GM15510 (cell line): ENCODE results near the gene QKI.

ENCODE experiments used
- POLR2A ChIP-seq: IDR thresholded peaks from 3 replicates; pipeline ENCODE4 v1.6.1; 2011; ENCODE audit warnings: borderline replicate concordance; ENCODE audit not compliant: insufficient read length; ENCODE audit errors: extremely low read depth

The QKI gene

DNA sequence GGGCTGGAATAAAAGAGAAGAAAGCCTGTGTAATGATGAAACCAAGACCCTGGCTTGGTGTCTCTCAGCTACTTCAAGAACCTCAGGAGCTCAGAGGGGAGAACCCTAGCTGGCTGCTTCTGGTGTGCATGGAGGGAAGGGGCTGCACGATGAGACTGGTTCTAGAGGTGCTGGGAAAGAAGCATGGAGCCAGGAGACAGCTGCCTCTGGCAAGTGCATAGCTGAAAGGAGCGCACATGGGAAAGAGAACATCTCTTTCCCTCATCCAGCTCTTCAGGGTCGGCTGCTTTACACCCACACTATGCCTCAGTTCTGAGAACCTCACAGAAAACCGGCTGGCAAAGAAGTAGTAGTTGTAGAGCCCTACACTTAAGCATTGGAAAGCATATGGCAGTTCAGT is 139.5 kb downstream of the QKI start:
- TF ChIP-seq POLR2A: no peak

DNA sequence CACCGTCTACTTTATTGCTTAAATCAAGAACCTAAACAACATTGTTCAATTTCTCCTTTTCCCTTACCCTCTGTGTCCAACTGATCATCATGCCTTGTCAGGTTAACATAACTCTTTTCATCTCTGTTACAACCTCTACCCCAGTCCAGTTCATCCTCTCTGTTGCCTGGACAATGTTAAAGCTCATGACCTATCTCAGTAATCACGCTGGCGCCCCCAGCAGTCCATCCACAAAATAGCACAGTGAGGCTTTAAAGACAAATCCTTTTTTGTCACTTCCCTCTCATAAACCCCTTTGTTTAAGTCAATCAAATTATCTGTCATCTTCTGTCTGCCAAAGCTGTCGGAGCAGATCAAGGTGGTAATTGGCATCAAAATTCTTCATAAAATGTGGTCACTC is 140.1 kb downstream of the QKI start:
- no peak for TF ChIP-seq POLR2A

DNA sequence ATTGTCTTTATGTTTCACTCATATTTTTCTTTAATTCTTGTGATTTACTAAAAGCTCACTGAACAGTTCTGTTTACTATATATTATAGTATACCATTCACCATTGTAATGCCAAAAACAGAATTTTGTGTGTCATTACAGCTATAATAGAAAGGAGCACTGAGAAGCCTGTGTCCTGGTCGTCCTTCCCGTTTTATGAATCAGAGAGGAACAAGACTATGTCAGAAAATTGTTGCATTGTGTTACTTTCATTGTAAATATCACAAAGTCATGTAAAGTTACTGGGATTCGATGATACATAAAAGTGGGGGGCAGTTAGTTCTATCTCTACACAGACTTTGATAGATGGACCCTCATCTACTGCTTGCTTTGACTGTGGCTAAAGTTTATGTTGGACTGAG is 145.1 kb downstream of the QKI start:
- no peak for TF ChIP-seq POLR2A

DNA sequence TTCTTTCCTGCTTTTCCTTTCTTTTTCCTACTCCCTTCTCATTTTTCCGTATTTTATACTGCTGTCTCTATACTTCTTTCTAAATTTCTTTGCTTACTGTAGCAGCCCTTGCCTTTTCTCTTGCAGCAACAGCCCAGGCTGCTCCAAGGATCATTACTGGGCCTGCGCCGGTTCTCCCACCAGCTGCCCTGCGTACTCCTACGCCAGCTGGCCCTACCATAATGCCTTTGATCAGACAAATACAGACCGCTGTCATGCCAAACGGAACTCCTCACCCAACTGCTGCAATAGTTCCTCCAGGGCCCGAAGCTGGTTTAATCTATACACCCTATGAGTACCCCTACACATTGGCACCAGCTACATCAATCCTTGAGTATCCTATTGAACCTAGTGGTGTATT is 148.8 kb downstream of the QKI start:
- TF ChIP-seq POLR2A: no peak

DNA sequence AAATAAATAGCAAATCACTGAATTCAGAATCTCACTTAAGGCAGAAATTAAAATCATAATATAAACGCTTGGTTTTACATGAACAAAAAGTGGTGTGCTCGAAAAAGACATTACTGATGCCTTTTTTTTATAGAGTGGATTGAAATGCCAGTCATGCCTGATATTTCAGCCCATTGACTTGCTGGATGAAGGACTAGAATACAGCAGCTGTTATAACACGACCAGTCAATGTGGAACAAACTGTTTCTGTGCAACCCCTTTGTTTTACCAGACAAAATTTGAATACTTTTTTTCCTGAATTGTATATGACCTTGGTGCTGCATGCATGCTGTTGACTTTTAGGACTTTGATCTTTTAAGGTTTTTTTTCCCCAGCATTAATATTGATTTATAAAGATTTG is 150.0 kb downstream of the QKI start:
- TF ChIP-seq POLR2A: no peak

DNA sequence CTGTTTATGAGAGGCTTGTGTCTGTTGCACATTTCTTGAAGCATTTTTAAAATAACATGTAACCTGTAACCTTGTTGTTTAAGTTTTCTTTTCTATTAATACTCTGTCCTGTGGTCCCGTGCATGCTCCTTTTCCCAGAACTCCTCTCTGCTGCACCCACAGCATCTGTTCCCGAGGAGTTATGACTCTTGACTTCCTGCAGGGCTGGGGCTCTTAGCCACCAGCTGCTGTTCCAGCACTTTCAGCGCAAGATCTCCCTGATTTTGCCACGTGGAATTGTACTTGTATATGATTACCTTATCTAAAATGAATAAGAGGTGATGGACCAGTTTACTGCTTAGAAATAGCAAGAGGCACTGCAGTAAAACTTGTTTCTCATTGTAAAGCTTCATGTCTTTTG is 150.6 kb downstream of the QKI start:
- no peak for TF ChIP-seq POLR2A

DNA sequence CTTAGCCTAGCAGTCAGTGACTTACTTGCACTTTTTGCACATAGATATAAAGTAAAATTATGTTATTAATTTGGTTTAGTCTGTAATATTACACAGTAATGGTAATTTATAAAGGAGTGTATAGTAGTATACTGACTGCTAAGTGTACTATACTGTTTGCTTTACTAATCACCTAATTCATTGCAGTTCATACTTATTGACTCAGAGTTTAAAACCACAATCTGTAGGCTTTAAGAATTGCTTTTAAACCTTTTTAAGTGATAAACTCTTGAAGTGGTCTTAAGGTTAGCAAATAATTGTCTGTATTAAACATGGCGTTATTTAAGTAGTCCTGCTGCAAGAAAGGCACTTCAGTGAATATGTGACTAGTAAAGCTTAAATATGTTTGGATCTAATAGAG is 151.5 kb downstream of the QKI start:
- no peak for TF ChIP-seq POLR2A

DNA sequence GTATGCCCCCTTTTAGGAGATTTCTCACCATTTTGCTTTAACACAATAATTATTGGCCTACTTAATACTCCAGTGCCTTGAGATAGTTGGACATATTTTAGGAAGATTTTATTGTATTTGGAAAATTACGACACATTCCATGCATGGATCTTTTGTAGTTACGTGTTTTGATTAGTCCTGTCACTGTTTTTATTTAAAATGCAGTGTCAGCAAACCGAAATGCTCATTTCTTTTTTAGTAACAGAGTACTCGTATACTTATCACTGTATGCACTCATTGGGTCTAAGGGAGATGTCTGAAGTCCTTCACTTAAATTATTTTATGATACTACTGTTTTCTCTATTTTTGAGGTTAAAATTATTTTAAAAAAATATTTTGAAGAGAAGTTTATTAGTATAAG is 153.8 kb downstream of the QKI start:
- no peak for TF ChIP-seq POLR2A

DNA sequence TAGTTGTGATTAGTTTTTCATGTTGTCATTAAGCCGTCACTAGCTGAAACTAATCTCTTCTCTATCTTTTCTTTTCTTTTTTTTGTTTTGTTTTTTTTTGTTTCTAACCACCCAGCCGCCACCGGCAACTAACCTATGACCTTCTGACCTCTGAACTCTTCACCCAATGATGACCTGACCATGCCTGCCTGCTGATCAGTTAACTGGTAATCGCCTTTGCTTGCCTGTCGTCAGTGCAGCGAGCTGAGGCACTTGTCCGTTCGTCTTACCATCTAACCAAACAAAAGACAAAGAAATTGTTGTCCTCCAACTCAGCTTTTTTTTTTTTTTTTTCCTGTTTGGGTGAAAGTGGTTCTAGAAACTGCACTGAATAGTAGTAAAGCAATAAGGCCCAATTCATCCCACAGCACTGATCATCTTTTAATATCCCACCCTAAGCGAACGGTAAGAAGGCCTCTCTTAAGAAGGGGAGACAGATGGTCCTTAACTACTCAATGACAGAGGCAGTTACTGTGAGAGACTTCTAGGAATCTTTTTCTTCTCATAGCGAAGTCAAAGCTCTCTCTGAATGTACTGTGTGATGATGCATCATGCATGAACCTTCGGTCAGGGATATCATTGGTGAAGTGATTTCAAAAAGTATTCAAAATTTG is 156.2 kb downstream of the QKI start:
- TF ChIP-seq POLR2A: no peak

DNA sequence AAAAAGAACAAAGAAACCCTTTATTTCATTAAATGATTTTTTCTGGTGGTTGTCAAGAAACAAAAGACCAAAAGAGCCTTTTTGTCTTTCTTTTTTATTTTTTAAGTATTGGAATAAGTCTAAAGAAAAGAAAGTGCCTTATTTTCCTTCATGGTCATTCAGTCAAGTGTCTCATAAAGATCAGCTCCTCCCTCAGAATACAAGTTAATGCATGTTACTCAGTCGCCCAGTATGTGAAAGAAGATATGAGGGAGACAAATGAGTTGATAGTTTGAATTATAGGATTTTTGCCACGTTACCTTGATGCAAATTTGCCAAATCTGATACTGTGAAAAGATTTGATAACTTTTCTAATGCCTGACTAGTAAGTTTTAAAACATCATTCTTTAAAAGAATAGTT is 157.2 kb downstream of the QKI start:
- TF ChIP-seq POLR2A: no peak

DNA sequence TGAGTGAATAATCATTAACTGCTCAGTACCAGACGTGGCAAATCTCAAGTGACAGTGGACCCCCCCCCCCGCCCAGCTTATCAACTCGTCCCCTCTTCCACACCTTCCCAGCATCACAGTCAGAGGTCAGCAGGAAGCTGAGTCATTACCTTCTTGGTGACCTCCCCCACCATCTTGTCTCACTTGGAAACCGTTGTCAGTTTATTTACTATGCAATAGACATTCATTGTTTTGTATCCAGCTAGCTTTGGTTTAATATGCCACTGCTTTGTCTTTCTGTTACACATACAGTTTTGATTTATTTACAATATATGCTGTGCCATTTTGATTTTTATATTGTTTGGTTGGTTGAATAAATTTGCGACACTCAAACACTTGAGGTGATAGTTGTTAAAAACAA is 158.1 kb downstream of the QKI start:
- no peak for TF ChIP-seq POLR2A

DNA sequence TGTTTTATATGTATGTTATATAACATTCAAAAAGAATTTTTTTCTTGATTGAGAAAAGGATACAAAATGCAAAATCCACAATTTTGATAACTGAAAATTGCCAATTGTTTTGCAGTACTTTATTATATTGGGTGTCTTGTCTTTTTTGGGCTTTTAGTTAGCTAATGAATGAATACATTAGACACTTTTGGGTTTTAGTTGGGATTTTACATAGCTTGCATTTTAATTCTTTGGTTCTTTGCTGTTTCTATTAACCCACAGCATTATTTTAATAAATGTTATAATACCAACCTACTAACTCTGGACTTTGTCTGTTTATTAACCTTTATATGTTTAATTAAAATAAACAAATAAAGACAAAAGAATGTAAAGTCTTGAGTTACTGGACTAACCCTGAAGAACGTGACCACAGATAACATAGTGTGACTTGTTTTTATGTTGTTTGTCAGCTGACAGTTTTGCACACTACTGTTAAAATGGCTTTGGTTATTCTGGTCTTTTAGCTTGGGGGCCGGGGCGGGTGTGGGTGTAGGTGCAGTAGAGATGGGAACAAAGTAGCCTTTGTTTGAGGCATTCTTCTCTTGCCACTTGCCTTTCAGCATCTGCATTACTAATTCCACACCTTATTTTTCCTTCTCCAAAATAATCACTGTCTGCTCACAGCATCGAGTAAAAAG is 159.1 kb downstream of the QKI start:
- no peak for TF ChIP-seq POLR2A

DNA sequence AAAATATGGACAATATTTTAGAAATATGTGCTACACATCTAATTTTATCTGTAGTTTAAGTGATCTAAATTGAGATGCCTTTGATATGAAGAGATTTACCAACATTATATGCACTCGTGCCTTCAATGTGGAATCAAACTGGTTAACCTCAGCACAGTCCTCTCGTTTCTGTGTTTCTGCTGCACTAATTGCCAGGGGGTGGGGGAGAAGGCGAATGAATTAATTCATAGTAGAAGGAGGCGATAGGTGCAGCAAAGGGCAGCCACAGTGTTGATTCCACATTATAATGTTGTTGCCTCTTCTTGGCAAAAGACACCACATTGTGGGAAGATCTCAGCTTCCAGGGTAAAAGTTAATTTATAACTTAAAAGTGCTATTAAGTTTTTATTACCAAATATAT is 161.6 kb downstream of the QKI start:
- no peak for TF ChIP-seq POLR2A

DNA sequence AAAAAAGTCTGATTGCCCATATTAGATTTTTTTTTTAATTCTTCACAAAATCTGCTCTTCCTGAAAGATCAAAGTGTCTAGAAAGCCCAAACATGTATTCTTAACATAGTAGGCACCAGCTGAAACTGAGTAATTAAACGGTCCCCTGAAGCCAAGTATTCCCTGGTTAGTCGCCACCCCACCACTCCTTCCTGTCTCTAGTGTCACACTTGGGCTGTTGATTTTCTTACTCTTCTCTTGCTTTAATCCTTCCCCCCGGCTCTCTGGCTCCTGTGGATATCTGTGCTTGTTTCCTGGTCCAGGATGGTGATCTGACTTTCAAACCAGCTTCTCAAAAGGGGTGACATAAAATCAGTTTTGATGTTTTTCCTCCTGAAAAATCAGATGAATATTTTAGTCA is 162.9 kb downstream of the QKI start:
- no peak for TF ChIP-seq POLR2A

DNA sequence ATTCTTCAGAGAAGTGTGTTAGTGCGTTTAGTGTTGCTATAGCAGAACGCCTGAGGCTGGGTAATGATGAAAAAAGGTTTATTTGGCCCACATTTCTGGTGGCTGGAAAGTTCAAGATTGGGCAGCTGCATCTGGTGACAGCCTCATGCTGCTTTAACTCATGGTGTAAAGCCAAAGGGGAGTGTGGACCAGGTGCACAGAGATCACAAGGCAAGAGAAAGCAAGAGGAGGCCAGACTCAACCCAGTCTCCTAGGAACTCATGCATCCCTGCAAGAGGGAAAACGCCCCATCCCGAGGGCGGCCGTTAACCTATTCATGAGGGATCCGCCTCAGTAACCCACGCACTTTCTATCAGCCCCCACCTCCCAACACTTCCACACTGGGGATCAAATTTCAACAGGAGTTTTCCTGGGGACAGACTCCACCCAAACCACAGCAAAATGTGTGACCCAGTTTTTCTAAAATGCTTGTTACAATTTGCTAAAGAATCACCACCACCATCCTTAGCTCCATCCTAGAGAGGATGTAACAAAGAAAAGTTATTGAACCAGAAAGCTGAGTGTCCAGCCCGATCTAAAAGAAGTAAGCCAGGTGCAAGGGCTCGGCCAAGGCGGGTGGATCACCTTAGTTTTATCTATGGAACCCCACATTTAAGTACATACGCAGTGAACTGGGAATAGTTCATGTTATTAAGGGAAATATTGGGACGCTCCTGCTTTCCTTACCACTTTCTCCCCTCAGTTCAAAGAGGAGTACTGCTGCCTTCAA is 164.8 kb downstream of the QKI start:
- no peak for TF ChIP-seq POLR2A

DNA sequence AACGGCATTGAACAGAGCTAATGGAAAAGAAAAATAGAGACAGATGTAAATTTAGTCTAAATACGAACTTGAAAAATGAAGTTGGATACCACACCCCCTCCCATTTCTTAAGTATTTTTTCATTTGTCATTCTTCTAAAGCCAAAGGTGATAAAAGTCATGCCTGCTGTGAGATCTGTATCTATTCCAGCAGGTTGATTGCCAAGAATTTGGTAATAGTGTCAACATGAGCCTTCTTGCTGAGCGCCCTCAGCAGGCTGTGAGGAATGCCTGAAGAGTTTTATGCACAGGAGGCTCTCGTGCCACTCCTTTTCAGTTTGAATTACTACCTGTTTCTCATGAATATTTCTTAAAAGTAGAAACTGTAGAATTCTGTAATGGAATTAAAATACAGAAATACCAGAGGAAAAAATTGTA is 165.4 kb downstream of the QKI start:
- no peak for TF ChIP-seq POLR2A

DNA sequence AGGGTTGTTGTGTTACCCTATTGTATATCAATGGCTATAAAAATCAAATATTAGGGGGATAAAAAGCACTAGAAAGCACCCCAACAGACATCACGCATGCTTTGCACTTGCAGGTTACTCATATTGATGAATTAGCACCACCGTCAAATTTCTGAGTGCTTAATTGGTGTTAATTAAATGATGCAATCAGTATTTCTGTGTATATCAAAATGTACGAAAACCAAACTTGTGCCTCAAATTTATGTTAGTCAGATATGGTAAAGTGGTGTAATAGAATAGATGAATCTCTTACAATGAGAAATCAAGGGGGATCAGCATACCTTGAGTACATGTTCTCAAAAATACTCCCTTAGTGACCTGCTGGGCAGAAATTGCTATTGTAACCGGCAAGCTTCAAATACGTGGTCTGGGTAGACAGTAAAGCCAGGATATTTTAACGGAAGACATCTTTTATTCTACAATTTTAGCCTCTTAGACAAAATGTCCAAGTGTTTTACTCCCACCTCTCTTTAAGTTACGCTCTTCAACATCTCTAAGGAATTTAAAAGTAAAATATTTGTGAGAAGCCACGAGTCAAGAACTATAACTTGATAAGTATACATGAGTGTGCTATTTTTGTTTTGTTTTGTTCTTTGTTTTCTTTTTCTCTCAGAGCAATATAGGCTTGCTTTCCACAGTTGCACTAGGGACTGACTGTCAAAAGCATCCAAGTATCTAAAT is 166.0 kb downstream of the QKI start:
- TF ChIP-seq POLR2A: no peak
